ENCODE data around the gene CDC6.

The CDC6 gene

DNA sequence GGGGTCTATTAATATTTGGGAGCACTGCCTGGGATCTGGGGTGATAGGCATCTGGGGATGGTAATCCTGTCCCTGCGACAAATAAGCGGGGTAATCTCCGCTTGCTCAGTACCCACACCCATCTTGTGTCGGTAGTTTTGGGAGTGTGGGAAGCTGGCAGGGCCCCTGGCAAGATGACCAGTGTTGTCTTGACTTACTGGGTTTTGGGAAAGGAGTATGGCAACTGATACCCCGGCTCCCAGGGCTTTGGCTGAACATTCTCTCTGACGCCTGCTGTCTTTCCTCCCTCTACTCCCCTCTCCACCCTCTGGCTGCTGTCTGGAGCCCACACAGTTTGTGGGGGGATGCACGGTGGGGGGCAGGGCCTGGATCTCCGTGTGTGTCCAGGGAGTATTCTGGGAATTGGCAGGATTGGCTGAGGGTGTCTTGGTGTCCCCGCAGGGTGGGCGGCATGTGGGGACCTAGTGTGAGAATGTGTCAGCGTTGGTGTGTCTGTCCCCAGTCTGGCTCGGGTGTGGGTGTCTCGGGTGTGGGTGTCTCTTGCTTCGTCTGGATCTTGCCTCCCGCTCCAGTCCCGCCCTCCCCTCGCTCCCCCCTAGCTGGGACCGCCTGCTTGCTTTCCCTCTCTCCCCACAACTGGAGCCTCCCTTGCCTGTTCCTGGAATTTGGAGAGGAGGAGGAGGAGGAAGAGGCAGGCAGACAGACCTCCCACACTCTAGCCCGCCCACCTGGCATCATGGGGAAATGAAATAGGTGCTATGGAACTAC, 33.3 kb downstream of the CDC6 start:
- TF ChIP-seq GATA2 (IDR thresholded peaks at IDR 0.05; ENCODE audit: low read depth, low read length) (no peak), GATA3 (IDR thresholded peaks at IDR 0.05; ENCODE audit: low read depth, low read length) (no peak)

DNA sequence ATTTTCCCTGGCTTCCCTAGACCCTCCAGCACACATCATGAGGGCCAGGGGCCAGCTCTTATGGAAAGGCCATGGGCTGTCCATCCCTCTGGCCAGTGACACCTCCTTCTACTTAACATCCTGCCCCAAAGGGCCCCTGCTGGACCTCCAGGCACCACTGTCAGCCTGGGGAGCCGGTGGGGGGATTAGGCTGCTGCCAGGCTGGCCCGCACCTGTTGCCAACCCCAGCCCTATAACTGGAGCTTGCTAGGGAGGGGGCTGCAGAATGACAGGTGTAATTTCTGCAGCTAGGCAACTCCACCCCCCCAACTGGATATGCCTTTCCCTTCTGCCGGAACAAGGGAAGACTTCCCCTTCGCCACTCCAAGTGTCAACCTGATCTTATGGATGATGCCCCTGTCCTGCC, 33.8 kb downstream of the CDC6 start:
- TF ChIP-seq GATA3 (IDR thresholded peaks at IDR 0.05; ENCODE audit: low read depth, low read length) = no peak
- no peak for TF ChIP-seq GATA2 (IDR thresholded peaks at IDR 0.05; ENCODE audit: low read depth, low read length)

DNA sequence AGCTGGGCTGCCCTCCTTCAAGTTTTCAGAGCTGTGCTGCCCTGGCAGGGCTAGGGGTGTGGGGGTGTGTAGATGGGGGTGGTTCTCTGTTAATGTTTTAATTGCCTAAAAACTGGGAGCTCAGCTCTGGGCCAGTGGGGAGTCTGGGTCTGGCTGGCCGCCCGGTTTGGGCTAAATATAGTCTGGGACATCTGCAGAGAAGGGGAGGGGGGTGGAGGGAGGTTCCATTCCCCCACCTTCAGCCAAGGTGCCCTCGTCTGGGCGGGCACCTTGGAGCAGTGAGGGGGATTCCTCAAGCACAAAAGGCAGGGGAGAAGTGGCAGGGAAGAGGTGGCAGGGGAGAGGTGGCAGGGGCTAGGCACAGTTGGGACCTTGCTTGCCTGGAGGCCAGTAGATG, 34.3 kb downstream of the CDC6 start:
- no peak for TF ChIP-seq GATA3 (IDR thresholded peaks at IDR 0.05; ENCODE audit: low read depth, low read length)
- TF ChIP-seq GATA2 (IDR thresholded peaks at IDR 0.05; ENCODE audit: low read depth, low read length) = no peak

DNA sequence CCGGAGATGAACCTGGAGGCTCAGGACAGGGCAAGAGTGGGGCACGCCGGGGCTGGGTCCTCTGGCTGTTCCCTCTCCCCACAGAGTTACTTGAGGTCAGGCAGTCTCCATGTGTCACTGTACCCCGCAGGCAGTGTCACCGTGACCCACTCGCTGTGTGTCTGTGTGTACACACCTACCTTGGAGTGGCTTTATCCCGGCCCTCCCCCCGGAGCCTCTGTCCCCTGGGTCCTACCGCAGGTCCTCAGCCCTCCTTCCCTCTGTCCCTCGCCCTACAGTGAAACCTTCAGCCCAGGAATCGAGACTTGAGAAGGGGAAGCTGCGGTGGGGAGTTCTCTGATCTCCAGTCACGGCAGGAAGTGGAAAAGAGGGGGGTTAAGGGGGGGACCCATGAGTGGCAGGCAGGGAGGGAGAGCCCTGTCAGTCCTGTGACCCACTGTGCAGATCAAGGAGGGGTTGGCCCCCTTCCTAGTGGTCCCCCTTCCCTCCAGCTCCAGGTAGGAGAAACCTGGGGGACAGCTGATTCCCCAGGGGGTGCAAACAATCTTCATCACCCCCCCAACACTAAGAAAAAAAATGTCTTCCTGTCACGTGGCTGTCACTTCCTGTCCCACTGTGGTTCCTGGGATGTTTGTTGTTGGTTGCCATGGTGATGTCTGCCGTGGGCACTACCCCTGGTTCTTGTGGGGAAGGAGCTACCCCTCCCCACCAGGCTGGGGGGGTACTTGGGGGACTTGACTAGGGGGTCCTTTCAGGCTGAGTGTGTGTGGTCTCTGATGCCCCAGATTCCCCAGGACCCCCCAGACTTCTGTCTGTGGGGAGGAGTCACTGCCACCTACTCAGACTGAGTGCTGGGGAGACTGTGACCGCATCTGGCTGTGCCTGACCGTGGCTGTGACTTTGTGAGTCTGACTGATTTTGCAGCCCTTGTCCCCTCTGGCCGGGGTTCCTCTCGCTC, 35.0 kb downstream of the CDC6 start:
- TF ChIP-seq GATA3 (IDR thresholded peaks at IDR 0.05; ENCODE audit: low read depth, low read length) (no peak), GATA2 (IDR thresholded peaks at IDR 0.05; ENCODE audit: low read depth, low read length) (no peak)

DNA sequence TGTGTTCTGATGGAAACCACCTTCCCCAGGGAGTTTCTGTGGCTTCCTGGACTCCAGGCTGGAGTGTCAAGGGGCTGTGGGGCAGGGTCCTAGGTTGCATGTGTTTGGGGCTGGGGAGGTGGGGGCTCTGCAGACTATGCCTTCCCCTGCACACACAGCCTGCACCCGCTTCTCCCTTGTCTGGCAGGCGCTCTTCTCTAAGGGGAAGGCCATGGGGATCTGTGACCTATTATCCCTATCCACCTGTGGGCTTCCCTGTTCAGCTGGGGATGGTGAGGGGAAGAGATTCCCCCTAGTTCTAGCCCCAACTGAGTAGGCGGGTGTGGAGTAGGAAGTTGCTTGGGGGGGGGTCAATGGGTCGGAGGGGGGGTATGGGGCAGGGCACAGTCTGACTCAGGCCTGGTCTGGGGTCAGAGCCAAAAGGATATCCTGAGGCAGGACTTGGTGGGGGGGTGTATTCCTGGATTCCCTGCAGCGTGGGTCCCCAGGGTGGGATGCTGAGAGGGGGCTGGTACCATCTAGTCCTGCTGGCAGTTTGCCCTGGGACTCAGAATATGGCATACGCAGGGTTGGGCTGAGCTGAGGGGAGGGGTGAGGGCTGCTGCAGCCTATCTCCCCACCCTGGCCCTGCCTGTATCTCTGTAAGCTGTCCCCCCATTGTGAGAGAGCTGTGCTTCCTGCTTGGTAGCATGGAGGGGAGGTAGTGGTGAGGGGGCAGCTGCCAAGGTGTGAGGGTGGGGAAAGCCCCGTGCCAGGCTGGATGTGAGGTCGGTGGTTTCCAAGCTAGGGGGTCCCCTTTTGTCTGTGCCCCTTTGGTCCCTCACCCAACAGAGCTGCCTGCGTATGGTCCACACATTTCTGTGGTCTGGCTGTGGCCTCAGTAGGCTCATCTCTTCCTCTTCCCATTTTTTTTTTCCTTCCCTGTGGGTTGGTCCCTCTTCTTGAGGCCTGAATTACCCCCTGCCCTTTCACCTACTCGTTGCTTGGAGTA, 36.0 kb downstream of the CDC6 start:
- TF ChIP-seq GATA2 (IDR thresholded peaks at IDR 0.05; ENCODE audit: low read depth, low read length) (no peak), GATA3 (IDR thresholded peaks at IDR 0.05; ENCODE audit: low read depth, low read length) (no peak)

DNA sequence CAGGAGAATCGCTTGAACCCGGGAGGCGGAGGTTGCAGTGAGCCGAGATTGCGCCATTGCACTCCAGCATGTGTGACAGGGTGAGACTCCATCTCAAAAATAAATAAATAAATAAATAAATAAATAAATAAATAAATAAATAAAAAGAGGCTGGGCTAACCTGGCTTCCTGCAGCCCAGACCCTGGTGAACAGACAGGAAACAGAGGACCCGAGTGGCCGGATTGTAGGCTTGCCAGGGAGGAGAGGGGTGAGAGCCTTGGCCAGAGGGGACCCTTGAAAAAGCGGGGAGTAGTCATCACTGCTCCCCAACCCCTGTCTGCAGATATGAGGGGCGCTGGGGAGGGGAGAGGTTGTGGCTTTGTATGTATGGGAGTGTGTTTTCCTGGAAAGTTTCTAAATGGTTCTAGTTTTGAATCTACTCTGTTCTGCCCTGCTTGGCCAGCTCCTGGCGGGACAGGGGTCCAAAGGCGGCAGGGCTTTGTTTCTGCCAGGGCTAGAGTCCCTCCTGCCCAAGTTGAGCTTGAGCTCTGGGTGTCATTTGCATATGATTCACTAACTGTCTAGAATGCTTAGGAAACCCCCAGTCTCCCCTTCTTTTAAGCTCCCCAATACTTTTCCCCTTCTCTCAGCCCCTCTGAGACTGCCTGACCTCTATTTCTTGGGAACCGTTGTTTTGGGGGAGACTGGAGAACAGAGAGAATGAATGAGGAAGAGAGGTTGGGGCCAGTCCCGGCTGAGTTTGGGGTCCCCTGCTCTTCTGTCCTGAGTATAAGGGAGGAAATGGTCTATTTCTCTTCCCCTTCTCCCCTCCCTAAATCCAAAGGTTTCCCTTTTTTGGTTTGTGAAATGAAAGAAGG, 37.7 kb downstream of the CDC6 start:
- TF ChIP-seq GATA3 (IDR thresholded peaks at IDR 0.05; ENCODE audit: low read depth, low read length) (no peak), GATA2 (IDR thresholded peaks at IDR 0.05; ENCODE audit: low read depth, low read length) (no peak)

DNA sequence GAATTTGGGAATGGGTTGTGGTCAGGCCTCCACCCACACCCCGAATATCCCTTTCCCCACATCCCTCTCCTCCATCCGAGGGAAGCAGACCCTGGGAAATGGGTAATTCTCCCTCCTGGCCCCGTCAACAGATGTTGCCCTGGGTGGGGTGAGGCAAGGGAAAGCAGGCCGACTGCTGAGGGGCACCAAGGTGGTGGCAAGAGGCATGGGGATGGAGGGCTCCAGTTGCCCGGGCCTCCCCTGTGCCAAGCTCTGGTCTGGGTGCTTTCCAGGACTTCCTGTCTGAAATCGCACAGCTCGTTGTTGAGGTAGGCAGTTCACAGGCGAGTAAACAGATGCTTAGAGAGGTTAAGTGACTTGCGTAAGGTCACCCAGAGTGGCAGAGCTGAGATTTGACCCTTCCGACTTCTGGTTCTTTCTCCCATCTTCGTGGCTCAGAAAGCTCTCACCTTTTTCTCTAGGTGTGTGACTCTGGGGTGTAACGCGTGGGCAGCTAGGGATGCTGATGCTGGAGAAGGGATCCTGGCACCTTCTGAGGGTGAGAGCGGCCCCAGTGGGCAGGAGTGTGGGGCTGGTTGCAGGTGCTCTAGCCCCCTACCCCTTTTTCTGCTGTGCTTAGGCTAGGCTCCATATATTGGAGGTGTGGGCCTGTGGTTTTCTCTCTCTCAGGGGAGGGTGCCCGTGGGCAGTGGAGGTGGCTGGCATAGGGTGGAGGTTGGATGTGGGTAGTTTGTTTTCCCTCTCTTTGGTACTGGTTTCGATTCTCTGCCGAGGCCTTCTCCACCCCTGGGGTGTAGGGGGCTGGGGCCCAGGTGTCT, 38.5 kb downstream of the CDC6 start:
- TF ChIP-seq GATA2 (IDR thresholded peaks at IDR 0.05; ENCODE audit: low read depth, low read length) (no peak), GATA3 (IDR thresholded peaks at IDR 0.05; ENCODE audit: low read depth, low read length) (no peak)

DNA sequence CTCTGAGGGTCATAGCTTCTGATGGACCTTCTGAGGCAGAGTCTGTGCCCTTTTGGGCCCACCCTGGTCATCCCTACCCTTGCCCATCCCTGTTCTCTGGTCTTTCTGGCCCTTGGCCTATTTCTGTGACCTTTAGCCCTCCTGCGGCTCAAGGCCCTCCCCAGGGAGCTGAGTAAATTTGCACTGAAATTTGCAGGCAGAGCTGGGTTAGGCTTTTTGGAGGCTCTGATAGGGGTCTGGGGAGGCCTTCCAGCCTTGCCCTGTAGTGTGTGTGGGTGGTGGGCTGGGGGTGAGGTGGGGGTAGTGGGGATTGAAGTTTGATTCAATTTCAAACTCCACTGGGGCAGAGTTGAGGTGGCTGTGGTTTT, 39.1 kb downstream of the CDC6 start:
- TF ChIP-seq GATA3 (IDR thresholded peaks at IDR 0.05; ENCODE audit: low read depth, low read length) (no peak), GATA2 (IDR thresholded peaks at IDR 0.05; ENCODE audit: low read depth, low read length) (no peak)

DNA sequence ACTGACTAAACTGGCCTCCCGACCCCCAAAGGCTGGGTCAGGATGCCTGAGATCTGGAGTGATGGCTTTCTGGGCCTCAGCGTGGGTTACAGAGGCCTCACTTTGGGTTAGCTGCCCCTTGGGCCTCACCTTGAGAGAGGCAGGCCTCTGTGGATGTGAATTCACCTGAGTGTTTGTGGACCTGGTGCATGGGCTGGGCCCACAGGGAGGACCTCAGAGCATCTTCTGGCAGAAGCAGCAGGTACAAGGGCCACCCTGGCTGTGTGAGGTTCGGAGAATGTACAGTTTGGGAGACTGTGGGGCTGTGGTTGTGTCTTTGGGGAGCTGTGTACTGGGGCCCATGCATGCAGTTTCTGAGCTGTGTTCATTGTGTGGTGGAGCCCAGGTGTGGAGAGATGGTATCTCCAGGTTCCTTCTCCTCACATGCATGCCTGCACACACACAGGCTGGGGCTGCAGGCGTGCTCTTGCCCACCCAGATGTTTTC, 39.6 kb downstream of the CDC6 start:
- no peak for TF ChIP-seq GATA2 (IDR thresholded peaks at IDR 0.05; ENCODE audit: low read depth, low read length)
- TF ChIP-seq GATA3 (IDR thresholded peaks at IDR 0.05; ENCODE audit: low read depth, low read length) = no peak

DNA sequence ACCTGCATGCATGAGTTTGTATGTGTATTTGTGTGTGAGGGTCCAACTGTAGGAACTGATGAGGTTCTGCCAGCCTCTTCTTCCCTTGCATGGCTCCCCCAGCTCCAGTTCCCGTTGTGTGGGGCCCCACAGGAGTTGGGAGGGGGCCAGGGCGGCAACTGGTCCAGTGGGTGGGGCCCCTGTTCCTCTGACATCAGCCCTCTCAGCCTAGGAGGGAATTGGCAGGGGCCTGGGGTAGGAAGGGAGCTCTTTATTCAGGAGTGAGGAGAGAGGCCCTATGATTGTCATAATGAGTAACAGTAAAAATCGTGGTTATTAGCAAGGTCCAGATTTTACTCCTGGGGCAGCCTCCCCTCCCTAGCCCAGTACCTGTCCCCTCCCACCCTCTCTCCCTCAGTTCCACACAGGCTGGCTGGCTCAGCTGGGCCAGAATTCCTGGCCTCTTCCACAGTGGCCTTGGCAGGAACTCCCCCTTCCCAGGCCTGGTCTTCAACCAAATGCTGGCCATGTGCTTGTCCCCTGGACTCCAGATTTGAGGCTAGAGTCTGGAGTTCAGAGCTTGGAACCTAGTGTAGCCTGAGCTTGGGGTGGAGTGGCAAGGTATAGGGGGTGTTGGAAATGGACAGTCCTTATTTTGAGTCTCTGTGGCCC, 40.2 kb downstream of the CDC6 start:
- TF ChIP-seq GATA3 (IDR thresholded peaks at IDR 0.05; ENCODE audit: low read depth, low read length) = no peak
- no peak for TF ChIP-seq GATA2 (IDR thresholded peaks at IDR 0.05; ENCODE audit: low read depth, low read length)

DNA sequence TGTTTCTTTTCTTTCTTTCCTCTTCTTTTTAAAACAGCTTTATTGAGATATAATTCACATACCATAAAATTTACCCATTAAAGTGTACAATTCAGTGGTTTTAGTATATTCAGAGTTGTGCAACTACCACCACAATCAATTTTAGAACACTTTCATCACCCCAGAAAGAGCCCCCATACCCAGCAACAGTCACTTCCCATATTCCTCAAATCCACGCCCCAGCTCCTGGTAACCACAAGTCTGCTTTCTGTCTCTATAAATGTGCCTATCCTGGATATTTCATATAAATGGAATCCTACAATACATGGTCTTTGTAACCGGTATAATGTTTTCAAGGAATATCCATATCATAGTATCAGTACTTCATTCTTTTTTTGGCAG, 40.7 kb downstream of the CDC6 start:
- TF ChIP-seq GATA3 (IDR thresholded peaks at IDR 0.05; ENCODE audit: low read depth, low read length) = no peak
- no peak for TF ChIP-seq GATA2 (IDR thresholded peaks at IDR 0.05; ENCODE audit: low read depth, low read length)

All from SH-SY5Y (cell line).